ENCODE results near the gene DNAJA3. TPM values are rescaled to one million over a fixed set of nuclear protein-coding genes. Genes with fewer than 3 reads are reported as not detected.

Gene DNAJA3
- total and polyA plus RNA-seq, 10 of the 15 experiments (the other 5 are each of a cell fraction or from before 2014, with no cell fraction given) = 8.4 to 141 (median 60.8) TPM

GRCh38 chr16:4431023-4431422 is 5.4 kb downstream of the DNAJA3 start:
- H3K4me1 ChIP-seq (ENCODE audit: control insufficient read depth, insufficient read depth, low read length) = no peaks in the 10 kb centered on the region
- no peak overlapping the region for H2AFZ ChIP-seq (ENCODE audit: control insufficient read depth, low read depth, low read length)
- peaks cover 26% of the 10 kb centered on the region for H3K79me2 ChIP-seq (ENCODE audit: control insufficient read depth, insufficient read depth, low read length)
- no peak overlapping the region for H3K4me3 ChIP-seq
- DNase-seq (ENCODE audit: low read depth, low spot score) (no peak), FAIRE-seq (no peak), ATAC-seq (no peak)
- H3K9ac ChIP-seq (ENCODE audit: control insufficient read depth, insufficient read depth, low read length) = no peak overlapping the region
- ChIA-PET POLR2A (no interaction called here), RAD21 (ENCODE audit: unreplicated experiment) (no interaction called here), CTCF (no interaction called here), SMC1A (ENCODE audit: uncharacterized antibody, unreplicated experiment) (no interaction called here)
- in situ Hi-C loops (cut with MboI) (no loop called here), intact Hi-C loops (cut with micrococcal nuclease; ENCODE audit: unreplicated experiment) (no loop called here)
- no peaks in the 10 kb centered on the region for H3K9me3 ChIP-seq (replicated peaks; ENCODE audit: control insufficient read depth, insufficient read depth, low read length)
- TF ChIP-seq ETV6 (conservative IDR thresholded peaks at IDR 0.05 in 1 of 2, IDR thresholded peaks at IDR 0.05 in 1 of 2; ENCODE audit: borderline replicate concordance in 1 of 2, low read depth in 1 of 2) = no peak
- BruUV-seq (replicated peaks) = no TSS peak
- H3K27ac ChIP-seq (ENCODE audit: control insufficient read depth, insufficient read depth) = no peak overlapping the region
- H3K27me3 ChIP-seq (replicated peaks in 1 of 2; ENCODE audit: control insufficient read depth in 2 of 2, insufficient read depth in 2 of 2, low read length in 1 of 2) = no peaks in the 10 kb centered on the region
- WGBS (ENCODE audit: insufficient coverage, insufficient replicate concordance, low lambda C conversion rate, missing lambda C conversion rate) = 91% methylated on average over 9 of the region's 9 CpGs
- H3K4me2 ChIP-seq (ENCODE audit: control insufficient read depth, insufficient read depth) = no peak overlapping the region
- H4K20me1 ChIP-seq (ENCODE audit: control insufficient read depth, insufficient read depth) = no peaks in the 10 kb centered on the region
- H3K36me3 ChIP-seq (ENCODE audit: control insufficient read depth in 2 of 2, insufficient read depth in 2 of 2, low read length in 1 of 2) = peaks cover 0 to 15% of the 10 kb centered on the region in 2 experiments; a peak in 2 of 4 replicates

GRCh38 chr16:4433228-4433627 is 7.6 kb downstream of the DNAJA3 start:
- DNase-seq (ENCODE audit: low read depth, low spot score) (no peak), FAIRE-seq (no peak), ATAC-seq (no peak)
- ChIA-PET SMC1A (ENCODE audit: uncharacterized antibody, unreplicated experiment) (no interaction called here), POLR2A (interaction anchor here (0.6 kb wide), 1 partner anchor 14 kb away, joined by 7 read pairs; no protein-coding TSS in a partner anchor), RAD21 (ENCODE audit: unreplicated experiment) (no interaction called here), CTCF (interaction anchor here (1.3 kb wide), 1 partner anchor 30 kb away, joined by 4 read pairs; no protein-coding TSS in a partner anchor)
- Histone ChIP-seq H4K20me1 (ENCODE audit: control insufficient read depth, insufficient read depth) (no peaks in the 10 kb centered on the region), H3K9me3 (replicated peaks; ENCODE audit: control insufficient read depth, insufficient read depth, low read length) (no peaks in the 10 kb centered on the region), H2AFZ (ENCODE audit: control insufficient read depth, low read depth, low read length) (no peak overlapping the region), H3K4me2 (ENCODE audit: control insufficient read depth, insufficient read depth) (no peak overlapping the region), H3K27me3 (replicated peaks in 1 of 2; ENCODE audit: control insufficient read depth in 2 of 2, insufficient read depth in 2 of 2, low read length in 1 of 2) (no peaks in the 10 kb centered on the region), H3K79me2 (ENCODE audit: control insufficient read depth, insufficient read depth, low read length) (peaks cover 6% of the 10 kb centered on the region), H3K27ac (ENCODE audit: control insufficient read depth, insufficient read depth) (no peak overlapping the region), H3K4me3 (no peak overlapping the region), H3K4me1 (ENCODE audit: control insufficient read depth, insufficient read depth, low read length) (no peaks in the 10 kb centered on the region), H3K9ac (ENCODE audit: control insufficient read depth, insufficient read depth, low read length) (no peak overlapping the region), H3K36me3 (ENCODE audit: control insufficient read depth in 2 of 2, insufficient read depth in 2 of 2, low read length in 1 of 2) (peaks cover 0 to 22% of the 10 kb centered on the region in 2 experiments; a peak in 2 of 4 replicates)
- TF ChIP-seq HDAC6 (IDR thresholded peaks at IDR 0.05; ENCODE audit: unreplicated experiment) (no peak), TAF1 (IDR thresholded peaks at IDR 0.05; ENCODE audit: borderline replicate concordance, low read depth, low read length) (no peak), SIX5 (IDR thresholded peaks at IDR 0.05; ENCODE audit: low read depth, low read length, severe bottlenecking) (no peak), NFIC (IDR thresholded peaks at IDR 0.05; ENCODE audit: low read depth, low read length) (no peak), STAT1 (conservative IDR thresholded peaks at IDR 0.05) (no peak), EED (IDR thresholded peaks at IDR 0.05; ENCODE audit: low read depth) (no peak), ETV6 (conservative IDR thresholded peaks at IDR 0.05 in 1 of 2, IDR thresholded peaks at IDR 0.05 in 1 of 2; ENCODE audit: borderline replicate concordance in 1 of 2, low read depth in 1 of 2) (no peak), IRF5 (IDR thresholded peaks at IDR 0.05; ENCODE audit: borderline replicate concordance) (no peak), TCF7 (IDR thresholded peaks at IDR 0.05; ENCODE audit: borderline replicate concordance) (no peak), JUND (IDR thresholded peaks at IDR 0.05; ENCODE audit: low read depth, low read length) (no peak), MTA3 (IDR thresholded peaks at IDR 0.05; ENCODE audit: borderline replicate concordance, low read length) (no peak), RAD51 (IDR thresholded peaks at IDR 0.05) (no peak), GATAD2B (conservative IDR thresholded peaks at IDR 0.05; ENCODE audit: low read depth) (no peak), POLR2A (IDR thresholded peaks at IDR 0.05; ENCODE audit: low read depth, low read length) (no peak)
- WGBS (ENCODE audit: insufficient coverage, insufficient replicate concordance, low lambda C conversion rate, missing lambda C conversion rate) = 85% methylated on average over 4 of the region's 4 CpGs
- in situ Hi-C loops (cut with MboI) = no loop called here
- no TSS peak for BruUV-seq (replicated peaks)
- intact Hi-C loops (cut with micrococcal nuclease; ENCODE audit: unreplicated experiment) = no loop called here

Measured in GM12878 (cell line).